Measurements from ENCODE around the gene EXOC8. TPM values are rescaled to one million over a fixed set of nuclear protein-coding genes. Genes with fewer than 3 reads are reported as not detected.

Gene EXOC8
- total RNA-seq, 1 donor from 2014 or later, result 9.1 TPM

GRCh38 chr1:231332761-231333160 is 4.9 kb downstream of the EXOC8 start:
- Mint-ChIP-seq H3K9me3 (no peaks in the 10 kb centered on the region), H3K27me3 (ENCODE audit: low read depth) (peaks cover 1% of the 10 kb centered on the region), H3K4me1 (peaks cover 41% of the 10 kb centered on the region), H3K27ac (ENCODE audit: unreplicated experiment) (no peak overlapping the region), H3K36me3 (ENCODE audit: low read depth) (no peaks in the 10 kb centered on the region), H3K4me3 (peak overlapping the region; percentile 38)
- no peak for TF ChIP-seq CTCF (conservative IDR thresholded peaks at IDR 0.05)
- DNase-seq (ENCODE audit: low read depth, low spot score), result no peak

GRCh38 chr1:231329483-231329882 is 8.2 kb downstream of the EXOC8 start:
- Mint-ChIP-seq H3K4me3 (peak overlapping the region; percentile 14), H3K9me3 (no peaks in the 10 kb centered on the region), H3K36me3 (ENCODE audit: low read depth) (no peaks in the 10 kb centered on the region), H3K27ac (ENCODE audit: unreplicated experiment) (no peak overlapping the region), H3K27me3 (ENCODE audit: low read depth) (no peaks in the 10 kb centered on the region), H3K4me1 (peaks cover 13% of the 10 kb centered on the region)
- no peak for TF ChIP-seq CTCF (conservative IDR thresholded peaks at IDR 0.05)
- no peak for DNase-seq (ENCODE audit: low read depth, low spot score)

GRCh38 chr1:231327617-231328016 is 10.0 kb downstream of the EXOC8 start:
- no peaks in the 10 kb centered on the region for H3K4me1 Mint-ChIP-seq
- no peaks in the 10 kb centered on the region for H3K27me3 Mint-ChIP-seq (ENCODE audit: low read depth)
- no peak for TF ChIP-seq CTCF (conservative IDR thresholded peaks at IDR 0.05)
- no peak overlapping the region for H3K27ac Mint-ChIP-seq (ENCODE audit: unreplicated experiment)
- no peaks in the 10 kb centered on the region for H3K9me3 Mint-ChIP-seq
- no peak for DNase-seq (ENCODE audit: low read depth, low spot score)
- H3K36me3 Mint-ChIP-seq (ENCODE audit: low read depth), result no peaks in the 10 kb centered on the region
- no peak overlapping the region for H3K4me3 Mint-ChIP-seq

- Mint-ChIP-seq H3K4me1 (no peaks in the 10 kb centered on the region), H3K27me3 (ENCODE audit: low read depth) (no peaks in the 10 kb centered on the region), H3K27ac (ENCODE audit: unreplicated experiment) (no peak overlapping the region), H3K4me3 (no peak overlapping the region), H3K36me3 (ENCODE audit: low read depth) (no peaks in the 10 kb centered on the region), H3K9me3 (no peaks in the 10 kb centered on the region)
- no peak for TF ChIP-seq CTCF (conservative IDR thresholded peaks at IDR 0.05)
- no peak for DNase-seq (ENCODE audit: low read depth, low spot score)
Measured at GRCh38 chr1:231326248-231326647, 11.4 kb downstream of the EXOC8 start.

- Mint-ChIP-seq H3K4me1 (no peaks in the 10 kb centered on the region), H3K9me3 (no peaks in the 10 kb centered on the region), H3K4me3 (no peak overlapping the region), H3K27me3 (ENCODE audit: low read depth) (no peaks in the 10 kb centered on the region), H3K27ac (ENCODE audit: unreplicated experiment) (no peak overlapping the region), H3K36me3 (ENCODE audit: low read depth) (no peaks in the 10 kb centered on the region)
- DNase-seq (ENCODE audit: low read depth, low spot score), result no peak
- TF ChIP-seq CTCF (conservative IDR thresholded peaks at IDR 0.05), result no peak
Measured at GRCh38 chr1:231324660-231325059, 13.0 kb downstream of the EXOC8 start.
